PC-9 (cell line): ENCODE data around the gene KPNB1. TPM values are rescaled to one million over a fixed set of nuclear protein-coding genes. Genes with fewer than 3 reads are reported as not detected.

Experiments used
- BruUV-seq: library from RNA; stranded (reverse); fragments of 400-500 nt; replicated peaks from 2 replicates; lab custom pipeline; 2021; lab: Mats Ljungman, UMichigan
- CTCF ChIA-PET: fragments of 300-600 bp; sonication (Branson Sonifier 250); formaldehyde crosslinking; loops from one replicate; lab custom pipeline; 2022; ENCODE audit warnings: antibody characterized with exemption; lab: Charles Lee
- POLR2A ChIA-PET: fragments of 300-600 bp; sonication (Branson Sonifier 250); formaldehyde crosslinking; loops from one replicate; lab custom pipeline; 2022; ENCODE audit warnings: antibody characterized with exemption; ENCODE audit not compliant: unreplicated experiment; lab: Charles Lee
- DNase-seq, 2 experiments: peaks; one replicate each; pipeline versions ENCODE4 v3.0.0 to v3.0.0-alpha.2; 2015 to 2022; ENCODE audit warnings: mixed read lengths in 1 of 2
- H2AFZ ChIP-seq: fragments of 200-600 bp; sonication (generic); 2 replicates; pipeline ENCODE4 v1.8.1; 2017; ENCODE audit warnings: antibody characterized with exemption
- H3F3A ChIP-seq: fragments of 200-600 bp; sonication (generic); 2 replicates; pipeline ENCODE4 v1.8.1; 2017; ENCODE audit warnings: antibody characterized with exemption, mild to moderate bottlenecking, low read depth; ENCODE audit not compliant: insufficient read depth
- H3K27ac ChIP-seq: fragments of 200-600 bp; sonication (generic); 2 replicates; pipeline ENCODE4 v1.6.1; 2016; ENCODE audit warnings: mixed run types
- H3K27me3 ChIP-seq: fragments of 200-600 bp; sonication (generic); 2 replicates; pipeline ENCODE4 v1.6.1; 2016; ENCODE audit warnings: low read depth, mixed run types; ENCODE audit not compliant: insufficient read depth
- H3K36me3 ChIP-seq: fragments of 200-600 bp; sonication (generic); 2 replicates; pipeline ENCODE4 v1.6.1; 2016; ENCODE audit warnings: low read depth, mixed run types
- H3K4me1 ChIP-seq: fragments of 200-600 bp; sonication (generic); replicated peaks from 2 replicates; pipeline ENCODE4 v1.6.1; 2016; ENCODE audit warnings: mixed run types; ENCODE audit not compliant: insufficient read depth
- H3K4me2 ChIP-seq: fragments of 200-600 bp; sonication (generic); 2 replicates; pipeline ENCODE4 v1.6.1; 2017; ENCODE audit warnings: mixed run types
- H3K4me3 ChIP-seq: fragments of 200-600 bp; sonication (generic); 2 replicates; pipeline ENCODE4 v1.6.1; 2016; ENCODE audit warnings: mixed run types
- H3K79me2 ChIP-seq: fragments of 200-600 bp; sonication (generic); 2 replicates; pipeline ENCODE4 v1.6.1; 2017; ENCODE audit warnings: low read depth, mixed run types
- H3K9me2 ChIP-seq: fragments of 200-600 bp; sonication (generic); 2 replicates; pipeline ENCODE4 v1.8.1; 2017; ENCODE audit warnings: mild to moderate bottlenecking; ENCODE audit not compliant: insufficient read depth
- H3K9me3 ChIP-seq: fragments of 200-600 bp; sonication (generic); 2 replicates; pipeline ENCODE4 v1.8.1; 2016; ENCODE audit warnings: low read depth; ENCODE audit not compliant: insufficient read depth
- H4K20me1 ChIP-seq: fragments of 200-600 bp; sonication (generic); 2 replicates; pipeline ENCODE4 v1.8.1; 2017; ENCODE audit not compliant: insufficient read depth
- EZH2 ChIP-seq: fragments of 200-600 bp; sonication (generic); IDR thresholded peaks from 2 replicates; pipeline ENCODE4 v1.8.0; 2017; ENCODE audit warnings: antibody characterized with exemption, low read depth
- intact Hi-C: fragments of 100-400 bp; cut with micrococcal nuclease; formaldehyde crosslinking; loops from one replicate; pipeline ENCODE4 v1.10.0; 2022; ENCODE audit not compliant: unreplicated experiment
- total RNA-seq: library from RNA; stranded (reverse); gene quantifications from 2 replicates; pipeline ENCODE4 v1.2.3, GENCODE V29; 2021
- TF ChIP-seq, protein P1 (sequence below): fragments of 200-600 bp; sonication (generic); conservative IDR thresholded peaks from 2 replicates; pipeline ENCODE4 v1.6.1; 2017; ENCODE audit warnings: mixed run types, antibody characterized with exemption, mild to moderate bottlenecking, moderate library complexity

Gene KPNB1
- total RNA-seq, 1 experiment from 2014 or later, result 306 TPM

DNA sequence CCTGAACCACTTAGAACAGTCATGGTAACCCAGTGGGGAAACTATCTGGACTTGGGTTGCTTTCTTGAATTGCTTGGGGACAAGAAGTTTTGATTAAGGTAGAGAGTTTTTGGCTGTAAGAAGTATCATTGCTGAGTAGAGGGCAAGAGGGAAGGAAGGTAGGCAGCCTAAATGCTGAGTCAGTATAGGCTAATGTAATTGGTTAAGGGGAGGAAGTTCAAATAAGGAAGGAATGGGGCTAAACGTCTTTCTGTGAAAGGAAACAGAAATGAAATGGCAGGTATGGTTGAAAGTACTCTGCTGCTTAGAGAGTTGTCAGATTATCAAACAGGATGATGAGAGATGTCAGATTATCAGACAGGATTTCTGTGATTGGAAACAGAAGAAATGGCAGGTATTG is 20.3 kb downstream of the KPNB1 start:
- TF ChIP-seq, protein P1, sequence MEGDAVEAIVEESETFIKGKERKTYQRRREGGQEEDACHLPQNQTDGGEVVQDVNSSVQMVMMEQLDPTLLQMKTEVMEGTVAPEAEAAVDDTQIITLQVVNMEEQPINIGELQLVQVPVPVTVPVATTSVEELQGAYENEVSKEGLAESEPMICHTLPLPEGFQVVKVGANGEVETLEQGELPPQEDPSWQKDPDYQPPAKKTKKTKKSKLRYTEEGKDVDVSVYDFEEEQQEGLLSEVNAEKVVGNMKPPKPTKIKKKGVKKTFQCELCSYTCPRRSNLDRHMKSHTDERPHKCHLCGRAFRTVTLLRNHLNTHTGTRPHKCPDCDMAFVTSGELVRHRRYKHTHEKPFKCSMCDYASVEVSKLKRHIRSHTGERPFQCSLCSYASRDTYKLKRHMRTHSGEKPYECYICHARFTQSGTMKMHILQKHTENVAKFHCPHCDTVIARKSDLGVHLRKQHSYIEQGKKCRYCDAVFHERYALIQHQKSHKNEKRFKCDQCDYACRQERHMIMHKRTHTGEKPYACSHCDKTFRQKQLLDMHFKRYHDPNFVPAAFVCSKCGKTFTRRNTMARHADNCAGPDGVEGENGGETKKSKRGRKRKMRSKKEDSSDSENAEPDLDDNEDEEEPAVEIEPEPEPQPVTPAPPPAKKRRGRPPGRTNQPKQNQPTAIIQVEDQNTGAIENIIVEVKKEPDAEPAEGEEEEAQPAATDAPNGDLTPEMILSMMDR, result no peak
- TF ChIP-seq EZH2, result no peak
- H3K4me1 ChIP-seq, result no peaks in the 10 kb centered on the region
- H4K20me1 ChIP-seq, result peaks cover 57% of the 10 kb centered on the region
- intact Hi-C loops, result no loop called here
- H3F3A ChIP-seq, result peaks cover 78% of the 10 kb centered on the region
- H3K9me3 ChIP-seq, result no peaks in the 10 kb centered on the region
- no peak overlapping the region for H3K4me2 ChIP-seq
- no peak overlapping the region for H2AFZ ChIP-seq
- no peaks in the 10 kb centered on the region for H3K9me2 ChIP-seq
- H3K36me3 ChIP-seq, result peaks cover 87% of the 10 kb centered on the region
- no TSS peak for BruUV-seq
- ChIA-PET CTCF (no interaction called here), POLR2A (no interaction called here)
- H3K79me2 ChIP-seq, result peaks cover 38% of the 10 kb centered on the region
- no peaks in the 10 kb centered on the region for H3K27me3 ChIP-seq
- H3K4me3 ChIP-seq, result no peak overlapping the region
- no peak for DNase-seq
- H3K27ac ChIP-seq, result peak overlapping the region; percentile 17; the same call in 1 of the 2 replicates

DNA sequence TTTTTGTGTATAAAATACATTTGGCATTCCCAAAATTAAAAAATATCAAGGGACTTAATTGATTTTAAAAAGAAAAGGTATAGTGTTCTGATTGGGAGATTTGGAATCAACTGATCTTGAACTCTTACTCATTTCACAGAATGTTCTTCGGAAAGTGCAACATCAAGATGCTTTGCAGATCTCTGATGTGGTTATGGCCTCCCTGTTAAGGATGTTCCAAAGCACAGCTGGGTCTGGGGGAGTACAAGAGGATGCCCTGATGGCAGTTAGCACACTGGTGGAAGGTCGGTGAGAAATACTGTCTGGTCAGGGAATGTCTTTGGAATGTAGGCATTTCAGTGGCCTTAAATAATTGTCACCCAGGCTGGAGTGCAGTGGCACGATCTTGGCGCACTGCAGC is 24.8 kb downstream of the KPNB1 start:
- CTCF ChIA-PET, result interaction anchor here (0.6 kb wide), 1 partner anchor 67 kb away, joined by 3 read pairs; no protein-coding TSS in a partner anchor
- BruUV-seq, result TSS peak; percentile 1
- peaks cover 88% of the 10 kb centered on the region for H3K36me3 ChIP-seq

DNA sequence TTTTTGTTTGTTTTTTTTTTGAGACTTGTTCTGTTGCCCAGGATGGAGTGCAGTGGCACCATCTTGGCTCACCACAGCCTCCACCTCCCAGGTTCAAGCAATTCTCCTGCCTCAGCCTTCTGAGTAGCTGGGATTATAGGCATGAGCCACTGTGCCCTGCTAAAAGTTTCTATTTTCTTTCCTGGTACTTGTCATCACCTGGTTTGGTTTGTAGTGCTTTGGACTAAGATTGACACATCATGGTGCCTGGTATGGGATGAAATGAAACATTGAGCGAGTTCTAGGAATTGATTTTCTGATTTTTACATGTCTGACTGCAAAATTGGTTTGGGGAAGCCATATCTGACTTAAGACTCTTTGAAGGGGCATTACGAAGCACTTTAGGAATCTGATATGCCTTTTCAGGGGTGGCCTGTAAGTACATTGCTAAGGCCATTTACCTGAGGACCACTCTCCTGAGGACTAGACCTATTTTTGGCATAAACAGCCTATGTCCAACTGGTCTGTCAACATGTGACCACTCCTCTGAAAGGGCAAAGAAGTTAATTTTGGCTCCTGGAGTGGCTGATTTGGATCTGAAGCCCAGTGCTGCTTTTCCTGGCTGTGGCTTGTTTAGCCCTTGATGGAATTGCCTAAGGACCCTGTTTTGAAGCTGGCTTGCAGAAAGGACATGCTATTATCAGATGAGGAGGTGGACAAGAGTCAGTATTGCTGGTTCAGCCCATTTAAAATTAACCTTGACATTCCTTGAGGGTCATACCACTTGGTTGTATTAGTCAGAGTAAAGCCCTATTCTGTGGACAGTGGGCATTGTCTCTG is 25.9 kb downstream of the KPNB1 start:
- Histone ChIP-seq H2AFZ (no peak overlapping the region), H3K27ac (no peak overlapping the region), H3K79me2 (peaks cover 34% of the 10 kb centered on the region), H3K36me3 (peaks cover 88% of the 10 kb centered on the region), H3K4me2 (no peak overlapping the region), H3F3A (peaks cover 90% of the 10 kb centered on the region), H3K9me2 (no peaks in the 10 kb centered on the region), H3K4me3 (no peak overlapping the region), H3K4me1 (no peaks in the 10 kb centered on the region), H3K9me3 (no peaks in the 10 kb centered on the region), H4K20me1 (peaks cover 62% of the 10 kb centered on the region), H3K27me3 (no peaks in the 10 kb centered on the region)
- intact Hi-C loops, result no loop called here
- DNase-seq, result no peak
- ChIA-PET POLR2A (no interaction called here), CTCF (no interaction called here)
- TF ChIP-seq EZH2, result no peak
- TF ChIP-seq, protein P1, result no peak
- BruUV-seq, result no TSS peak

More for the DNA sequence above, 24.8 kb downstream of the KPNB1 start:
- no peaks in the 10 kb centered on the region for H3K4me1 ChIP-seq
- no peaks in the 10 kb centered on the region for H3K27me3 ChIP-seq
- no peak overlapping the region; the same call in 1 of the 2 replicates for H3K27ac ChIP-seq
- H2AFZ ChIP-seq, result no peak overlapping the region
- intact Hi-C loops, result no loop called here
- H3F3A ChIP-seq, result peaks cover 90% of the 10 kb centered on the region
- POLR2A ChIA-PET, result no interaction called here
- H3K9me2 ChIP-seq, result no peaks in the 10 kb centered on the region
- peaks cover 34% of the 10 kb centered on the region for H3K79me2 ChIP-seq
- TF ChIP-seq, protein P1, result no peak
- no peak for TF ChIP-seq EZH2
- H3K9me3 ChIP-seq, result no peaks in the 10 kb centered on the region
- peaks cover 59% of the 10 kb centered on the region for H4K20me1 ChIP-seq
- no peak for DNase-seq
- H3K4me3 ChIP-seq, result no peak overlapping the region
- no peak overlapping the region for H3K4me2 ChIP-seq
